ENCODE data around the gene ARFIP1. TPM values are rescaled to one million over a fixed set of nuclear protein-coding genes. Genes with fewer than 3 reads are reported as not detected.
A peak's percentile ranks its signal among the peaks of the same experiment; 100 is the strongest.

Gene ARFIP1
- total RNA-seq, 1 experiment from 2014 or later = 26.7 TPM

- intact Hi-C loops (cut with micrococcal nuclease) = no loop called here
- ChIA-PET CTCF (interaction anchor here (0.6 to 2.7 kb wide), 2 partner anchors 306 to 333 kb away, joined by 3 to 10 read pairs; no protein-coding TSS in a partner anchor), POLR2A (interaction anchor here (0.6 to 3.3 kb wide), 2 partner anchors 97 to 446 kb away, joined by 3 to 20 read pairs; partner anchors contain the start of gene TMEM154)
- no TSS peak for BruUV-seq (replicated peaks)
- H3K9me3 Mint-ChIP-seq (ENCODE audit: unreplicated experiment) = no peaks in the 10 kb centered on the region
- H3K36me3 Mint-ChIP-seq (ENCODE audit: insufficient read depth, unreplicated experiment) = no peaks in the 10 kb centered on the region
- no peak overlapping the region for H3K27ac Mint-ChIP-seq (ENCODE audit: low read depth, unreplicated experiment)
- TF ChIP-seq CTCF (IDR thresholded peaks at IDR 0.05; ENCODE audit: unreplicated experiment) = no peak
- H3K4me1 Mint-ChIP-seq (ENCODE audit: insufficient read depth, unreplicated experiment) = peaks cover 18% of the 10 kb centered on the region
- peaks cover 13% of the 10 kb centered on the region for H3K27me3 Mint-ChIP-seq (ENCODE audit: insufficient read depth, unreplicated experiment)
- H3K4me3 Mint-ChIP-seq (ENCODE audit: unreplicated experiment) = no peak overlapping the region
- DNase-seq (ENCODE audit: unreplicated experiment) = no peak
Observed at GRCh38 chr4:152777488-152777887, 2.3 kb upstream of the ARFIP1 start.

GRCh38 chr4:152778656-152779512 is 870 bp upstream of the ARFIP1 start:
- H3K9me3 Mint-ChIP-seq (ENCODE audit: unreplicated experiment) = no peaks in the 10 kb centered on the region
- TF ChIP-seq CTCF (IDR thresholded peaks at IDR 0.05; ENCODE audit: unreplicated experiment) = no peak
- H3K4me3 Mint-ChIP-seq (ENCODE audit: unreplicated experiment) = peak overlapping the region; percentile 87
- no peaks in the 10 kb centered on the region for H3K36me3 Mint-ChIP-seq (ENCODE audit: insufficient read depth, unreplicated experiment)
- DNase-seq (ENCODE audit: unreplicated experiment) = peak; percentile 12
- intact Hi-C loops (cut with micrococcal nuclease) = no loop called here
- H3K27ac Mint-ChIP-seq (ENCODE audit: low read depth, unreplicated experiment) = peak overlapping the region; percentile 91
- ChIA-PET CTCF (interaction anchor here (0.7 to 2.7 kb wide), 16 partner anchors 9 to 1704 kb away, joined by 3 to 11 read pairs (median 4); no protein-coding TSS in a partner anchor), POLR2A (interaction anchor here (0.5 to 3.3 kb wide), 30 partner anchors 8 to 1764 kb away, joined by 3 to 20 read pairs (median 4); partner anchors contain the start of genes FBXW7, FHDC1, LRBA and TMEM154)
- H3K27me3 Mint-ChIP-seq (ENCODE audit: insufficient read depth, unreplicated experiment) = peaks cover 13% of the 10 kb centered on the region
- H3K4me1 Mint-ChIP-seq (ENCODE audit: insufficient read depth, unreplicated experiment) = peaks cover 18% of the 10 kb centered on the region
- BruUV-seq (replicated peaks) = TSS peak; percentile 28

- DNase-seq (ENCODE audit: unreplicated experiment) = peak; percentile 37
- POLR2A ChIA-PET = interaction anchor here (0.6 to 3.3 kb wide), 15 partner anchors 8 to 348 kb away, joined by 3 to 20 read pairs (median 4); partner anchors contain the start of genes FBXW7 and TMEM154
Observed at GRCh38 chr4:152780267-152780778, 569 bp downstream of the ARFIP1 start.

More at GRCh38 chr4:152780267-152780778, 569 bp downstream of the ARFIP1 start:
- intact Hi-C loops (cut with micrococcal nuclease) = no loop called here
- peaks cover 5% of the 10 kb centered on the region for H3K36me3 Mint-ChIP-seq (ENCODE audit: insufficient read depth, unreplicated experiment)
- TSS peak; percentile 70 for BruUV-seq (replicated peaks)
- H3K9me3 Mint-ChIP-seq (ENCODE audit: unreplicated experiment) = no peaks in the 10 kb centered on the region
- peaks cover 13% of the 10 kb centered on the region for H3K27me3 Mint-ChIP-seq (ENCODE audit: insufficient read depth, unreplicated experiment)
- peak overlapping the region; percentile 91 for H3K27ac Mint-ChIP-seq (ENCODE audit: low read depth, unreplicated experiment)
- peaks cover 24% of the 10 kb centered on the region for H3K4me1 Mint-ChIP-seq (ENCODE audit: insufficient read depth, unreplicated experiment)
- no peak for TF ChIP-seq CTCF (IDR thresholded peaks at IDR 0.05; ENCODE audit: unreplicated experiment)
- H3K4me3 Mint-ChIP-seq (ENCODE audit: unreplicated experiment) = peak overlapping the region; percentile 87
- CTCF ChIA-PET = no interaction called here
